Measurements from ENCODE around the gene NPEPPS.
"Not testable (repeated sequence)": the region's sequence is repeated elsewhere in the genome, so short reads cannot be mapped to it uniquely, and the experiment has no call there.

- not testable (repeated sequence) for TF ChIP-seq EP300, CTCF, POLR2AphosphoS5 (IDR thresholded peaks at IDR 0.05)
Measured at GRCh38 chr17:47560517-47561043, 29.7 kb downstream of the NPEPPS start.

Data from suprapubic skin (tissue), 4 donors.